DOHH2 (cell line): ENCODE measurements around the gene FGF21.

Experiments used
- H3F3A ChIP-seq: fragments of 200-600 bp; sonication (generic), shearing (Covaris generic); 2 replicates; pipeline ENCODE4 v1.6.0; 2016; ENCODE audit warnings: antibody characterized with exemption, mild to moderate bottlenecking; ENCODE audit not compliant: control insufficient read depth, insufficient read depth
- H3K27ac ChIP-seq: fragments of 200-600 bp; sonication (generic); 2 replicates; pipeline ENCODE4 v1.5.1; 2014; ENCODE audit warnings: low read depth, mild to moderate bottlenecking, low read length, moderate library complexity
- H3K27me3 ChIP-seq: fragments of 200-600 bp; sonication (generic); 2 replicates; pipeline ENCODE4 v1.6.1; 2014; ENCODE audit warnings: mild to moderate bottlenecking, low read length, mixed read lengths; ENCODE audit not compliant: control insufficient read depth
- H3K36me3 ChIP-seq: fragments of 200-600 bp; sonication (generic); 2 replicates; pipeline ENCODE4 v1.6.1; 2014; ENCODE audit warnings: mild to moderate bottlenecking, low read length, moderate library complexity, mixed read lengths; ENCODE audit not compliant: control insufficient read depth
- H3K4me1 ChIP-seq: fragments of 200-600 bp; sonication (generic); 2 replicates; pipeline ENCODE4 v1.6.1; 2014; ENCODE audit warnings: mild to moderate bottlenecking, low read length, mixed read lengths; ENCODE audit not compliant: control insufficient read depth
- H3K4me2 ChIP-seq: fragments of 200-600 bp; sonication (generic); 2 replicates; pipeline ENCODE4 v1.6.0; 2014; ENCODE audit warnings: mild to moderate bottlenecking, low read length, moderate library complexity
- H3K4me3 ChIP-seq: fragments of 200-600 bp; sonication (generic); 2 replicates; pipeline ENCODE4 v1.5.1; 2014; ENCODE audit warnings: mild to moderate bottlenecking, low read length, mixed read lengths
- H3K79me2 ChIP-seq: fragments of 200-600 bp; sonication (generic); 2 replicates; pipeline ENCODE4 v1.6.1; 2014; ENCODE audit warnings: mild to moderate bottlenecking, low read length, mixed read lengths; ENCODE audit not compliant: control insufficient read depth
- H3K9me2 ChIP-seq: fragments of 200-600 bp; sonication (generic); replicated peaks from 2 replicates; pipeline ENCODE4 v1.6.1; 2014; ENCODE audit warnings: mild to moderate bottlenecking, low read length, mixed read lengths; ENCODE audit not compliant: control insufficient read depth
- H3K9me3 ChIP-seq: fragments of 200-600 bp; sonication (generic); 2 replicates; pipeline ENCODE4 v1.6.1; 2014; ENCODE audit warnings: antibody characterized with exemption, low read length, mixed read lengths; ENCODE audit not compliant: control insufficient read depth, insufficient read depth
- H4K20me1 ChIP-seq: fragments of 200-600 bp; sonication (generic); 2 replicates; pipeline ENCODE4 v1.6.0; 2014; ENCODE audit warnings: low read depth, mild to moderate bottlenecking, antibody characterized with exemption, low read length, moderate library complexity; ENCODE audit not compliant: control insufficient read depth, insufficient read depth
- CTCF ChIP-seq: fragments of 200-600 bp; sonication (generic); IDR thresholded peaks from one replicate; pipeline ENCODE4 v1.5.1; 2014; ENCODE audit warnings: antibody characterized with exemption, mild to moderate bottlenecking, low read depth, low read length; ENCODE audit not compliant: poor library complexity, severe bottlenecking
- EZH2phosphoT487 ChIP-seq: fragments of 200-600 bp; sonication (generic); IDR thresholded peaks from 2 replicates; pipeline ENCODE4 v1.6.1; 2017; ENCODE audit warnings: borderline replicate concordance, mild to moderate bottlenecking, antibody characterized with exemption, low read length, moderate library complexity, mixed read lengths

FGF21 gene

GRCh38 chr19:48795685-48796070 is 40.4 kb downstream of the FGF21 start:
- no peaks in the 10 kb centered on the region for H3K79me2 ChIP-seq
- no peaks in the 10 kb centered on the region for H3K36me3 ChIP-seq
- H3K27me3 ChIP-seq: no peaks in the 10 kb centered on the region
- peak overlapping the region; percentile 65; the same call in 1 of the 2 replicates for H3K4me2 ChIP-seq
- H3K4me3 ChIP-seq: peak overlapping the region; percentile 75
- TF ChIP-seq CTCF (no peak), EZH2phosphoT487 (no peak)
- H4K20me1 ChIP-seq: no peaks in the 10 kb centered on the region
- H3K4me1 ChIP-seq: peaks cover 13% of the 10 kb centered on the region
- no peak overlapping the region for H3K27ac ChIP-seq
- H3F3A ChIP-seq: no peaks in the 10 kb centered on the region
- no peaks in the 10 kb centered on the region for H3K9me2 ChIP-seq
- no peaks in the 10 kb centered on the region for H3K9me3 ChIP-seq

- Histone ChIP-seq H3K4me2 (no peak overlapping the region), H3K4me3 (no peak overlapping the region), H3K9me3 (no peaks in the 10 kb centered on the region), H3K9me2 (no peaks in the 10 kb centered on the region), H3F3A (no peaks in the 10 kb centered on the region), H3K27ac (no peak overlapping the region), H3K27me3 (no peaks in the 10 kb centered on the region), H3K36me3 (no peaks in the 10 kb centered on the region), H4K20me1 (no peaks in the 10 kb centered on the region), H3K4me1 (peaks cover 13% of the 10 kb centered on the region), H3K79me2 (no peaks in the 10 kb centered on the region)
- no peak for TF ChIP-seq EZH2phosphoT487
- TF ChIP-seq CTCF: no peak
Observed at GRCh38 chr19:48796298-48797083, 41.2 kb downstream of the FGF21 start.

- no peak overlapping the region for H3K4me2 ChIP-seq
- no peaks in the 10 kb centered on the region for H3F3A ChIP-seq
- no peaks in the 10 kb centered on the region for H3K9me2 ChIP-seq
- no peak overlapping the region for H3K27ac ChIP-seq
- no peak for TF ChIP-seq EZH2phosphoT487
- TF ChIP-seq CTCF: no peak
- no peak overlapping the region for H3K4me3 ChIP-seq
- H3K9me3 ChIP-seq: no peaks in the 10 kb centered on the region
- H3K36me3 ChIP-seq: no peaks in the 10 kb centered on the region
- H3K79me2 ChIP-seq: no peaks in the 10 kb centered on the region
- H4K20me1 ChIP-seq: no peaks in the 10 kb centered on the region
- peaks cover 13% of the 10 kb centered on the region for H3K4me1 ChIP-seq
- no peaks in the 10 kb centered on the region for H3K27me3 ChIP-seq
Observed at GRCh38 chr19:48797103-48797502, 41.8 kb downstream of the FGF21 start.
